ENCODE measurements around the gene LAMC2. TPM values are rescaled to one million over a fixed set of nuclear protein-coding genes. Genes with fewer than 3 reads are reported as not detected.

Gene LAMC2
- total RNA-seq, 1 experiment from 2014 or later, result 1.6 TPM

GRCh38 chr1:183214021-183214970 lies 28.2 kb downstream of the LAMC2 start:
- no peak for DNase-seq (ENCODE audit: low read depth)

GRCh38 chr1:183215076-183215720 lies 29.1 kb downstream of the LAMC2 start:
- no peak for DNase-seq (ENCODE audit: low read depth)

- DNase-seq (ENCODE audit: low read depth), result no peak
Observed at GRCh38 chr1:183215936-183216335, 29.9 kb downstream of the LAMC2 start.

GRCh38 chr1:183218027-183218618 lies 32.1 kb downstream of the LAMC2 start:
- DNase-seq (ENCODE audit: low read depth), result no peak

- no peak for DNase-seq (ENCODE audit: low read depth)
Observed at GRCh38 chr1:183218971-183219615, 33.0 kb downstream of the LAMC2 start.

GRCh38 chr1:183219616-183220009 lies 33.5 kb downstream of the LAMC2 start:
- no peak for DNase-seq (ENCODE audit: low read depth)

- DNase-seq (ENCODE audit: low read depth), result no peak
Observed at GRCh38 chr1:183222909-183223308, 36.8 kb downstream of the LAMC2 start.

- no peak for DNase-seq (ENCODE audit: low read depth)
Observed at GRCh38 chr1:183223467-183223866, 37.4 kb downstream of the LAMC2 start.

- DNase-seq (ENCODE audit: low read depth), result no peak
Observed at GRCh38 chr1:183226361-183226760, 40.3 kb downstream of the LAMC2 start.

- DNase-seq (ENCODE audit: low read depth), result peak; percentile 39
Observed at GRCh38 chr1:183226963-183227362, 40.9 kb downstream of the LAMC2 start.

GRCh38 chr1:183227422-183228346 lies 41.6 kb downstream of the LAMC2 start:
- DNase-seq (ENCODE audit: low read depth), result peak; percentile 65

GRCh38 chr1:183228347-183229220 lies 42.5 kb downstream of the LAMC2 start:
- no peak for DNase-seq (ENCODE audit: low read depth)

GRCh38 chr1:183230413-183230812 lies 44.3 kb downstream of the LAMC2 start:
- DNase-seq (ENCODE audit: low read depth), result peak; percentile 79

- no peak for DNase-seq (ENCODE audit: low read depth)
Observed at GRCh38 chr1:183231545-183231944, 45.5 kb downstream of the LAMC2 start.

- DNase-seq (ENCODE audit: low read depth), result no peak
Observed at GRCh38 chr1:183233113-183233512, 47.0 kb downstream of the LAMC2 start.

GRCh38 chr1:183234660-183235476 lies 48.8 kb downstream of the LAMC2 start:
- DNase-seq (ENCODE audit: low read depth), result peak; percentile 97

- DNase-seq (ENCODE audit: low read depth), result peak; percentile 72
Observed at GRCh38 chr1:183235503-183235902, 49.4 kb downstream of the LAMC2 start.

GRCh38 chr1:183236158-183236725 lies 50.2 kb downstream of the LAMC2 start:
- no peak for DNase-seq (ENCODE audit: low read depth)

GRCh38 chr1:183237046-183237445 lies 51.0 kb downstream of the LAMC2 start:
- no peak for DNase-seq (ENCODE audit: low read depth)

All from Daoy (cell line).